K562 (cell line): ENCODE data around the gene TCEAL8. TPM values are rescaled to one million over a fixed set of nuclear protein-coding genes. Genes with fewer than 3 reads are reported as not detected.

Experiments used
- ARID2 ChIP-seq: fragments of 450-650 bp; IDR thresholded peaks from 2 replicates; pipeline ENCODE4 v1.6.1; 2017; ENCODE audit warnings: antibody characterized with exemption, mild to moderate bottlenecking
- CEBPB ChIP-seq: fragments of 450-650 bp; IDR thresholded peaks from 2 replicates; pipeline ENCODE4 v1.6.1; 2016; ENCODE audit warnings: missing genetic modification characterization, missing compliant biosample characterization
- CREB1 ChIP-seq, 2 experiments: sonication (generic) in 1 of 2; formaldehyde crosslinking in 1 of 2; IDR thresholded peaks; 2 replicates each; pipeline versions ENCODE4 v1.6.1 to v1.8.0; 2012 to 2022; ENCODE audit warnings: inconsistent platforms in 1 of 2, mild to moderate bottlenecking in 1 of 2, missing genetic modification reagents in 1 of 2, moderate library complexity in 1 of 2
- CREM ChIP-seq: IDR thresholded peaks from 2 replicates; pipeline ENCODE4 v1.6.1; 2014; ENCODE audit warnings: antibody characterized with exemption, low read depth
- EGR1 ChIP-seq: fragments of 450-650 bp; conservative IDR thresholded peaks from 2 replicates; pipeline ENCODE4 v1.6.1; 2017; ENCODE audit warnings: mild to moderate bottlenecking
- FOXM1 ChIP-seq, 2 experiments: fragments of 450-650 bp in 1 of 2; sonication (generic) in 1 of 2; formaldehyde crosslinking in 1 of 2; IDR thresholded peaks; 2 replicates each; pipeline versions ENCODE4 v1.6.1 to v1.9.0; 2017 to 2022; ENCODE audit warnings: low read depth in 2 of 2, mild to moderate bottlenecking in 2 of 2, missing genetic modification reagents in 1 of 2, moderate library complexity in 1 of 2
- FUS ChIP-seq: fragments of 200-400 bp; formaldehyde crosslinking; optimal IDR thresholded peaks from 2 replicates; pipeline ENCODE3; 2017; ENCODE audit warnings: low read depth, low read length
- GABPB2 ChIP-seq: fragments of 250-450 bp; sonication (Bioruptor Pico); conservative IDR thresholded peaks from 2 replicates; pipeline ENCODE4 v1.5.1; 2021; ENCODE audit warnings: mild to moderate bottlenecking
- GATA2 ChIP-seq: sonication (generic); formaldehyde crosslinking; IDR thresholded peaks from 2 replicates; pipeline ENCODE4 v1.4.0; 2020; ENCODE audit warnings: mild to moderate bottlenecking, missing genetic modification reagents
- HNRNPUL1 ChIP-seq: fragments of 200-400 bp; formaldehyde crosslinking; IDR thresholded peaks from 2 replicates; pipeline ENCODE4 v1.6.1; 2017; ENCODE audit warnings: low read length
- HSF4 ChIP-seq: fragments of 250-450 bp; sonication (Bioruptor Pico); IDR thresholded peaks from 2 replicates; pipeline ENCODE4 v2.1.2; 2022; ENCODE audit warnings: mild to moderate bottlenecking, moderate library complexity, borderline replicate concordance
- KLF13 ChIP-seq: fragments of 450-650 bp; IDR thresholded peaks from 2 replicates; pipeline ENCODE4 v1.6.1; 2016; ENCODE audit warnings: missing genetic modification characterization, low read depth, mild to moderate bottlenecking, missing compliant biosample characterization, moderate library complexity, borderline replicate concordance
- LARP7 ChIP-seq: fragments of 450-650 bp; IDR thresholded peaks from 2 replicates; pipeline ENCODE4 v1.6.1; 2016
- NFE2 ChIP-seq: IDR thresholded peaks from 2 replicates; pipeline ENCODE4 v1.6.1; 2014; ENCODE audit warnings: antibody characterized with exemption, low read depth
- PHB ChIP-seq: fragments of 250-450 bp; sonication (Bioruptor Pico); IDR thresholded peaks from 2 replicates; pipeline ENCODE4 v1.5.0; 2021
- POLR2AphosphoS2 ChIP-seq: IDR thresholded peaks from 2 replicates; pipeline ENCODE4 v1.6.1; 2012; ENCODE audit warnings: low read length, improper control_type of control experiment
- RAD21 ChIP-seq, 2 experiments: fragments of 250-450 bp in 1 of 2; fragments of 450-650 bp in 1 of 2; sonication (Bioruptor Pico) in 1 of 2; formaldehyde crosslinking in 1 of 2; IDR thresholded peaks in 1 of 2; conservative IDR thresholded peaks in 1 of 2; 2 replicates each; pipeline versions ENCODE4 v1.4.0 to v1.8.0; 2020 to 2022; ENCODE audit warnings: mild to moderate bottlenecking in 2 of 2, moderate library complexity in 1 of 2
- RBFOX2 ChIP-seq: fragments of 200-400 bp; formaldehyde crosslinking; IDR thresholded peaks from 2 replicates; pipeline ENCODE4 v1.6.1; 2017; ENCODE audit warnings: low read depth, mild to moderate bottlenecking, low read length, moderate library complexity
- RHOXF2B ChIP-seq: fragments of 250-450 bp; sonication (Bioruptor Pico); conservative IDR thresholded peaks from 2 replicates; pipeline ENCODE4 v1.5.1; 2021
- SREBF2 ChIP-seq: sonication (generic); formaldehyde crosslinking; IDR thresholded peaks from 2 replicates; pipeline ENCODE4 v1.4.0; 2020; ENCODE audit warnings: mild to moderate bottlenecking, missing genetic modification reagents
- TARDBP ChIP-seq: fragments of 450-650 bp; IDR thresholded peaks from 2 replicates; pipeline ENCODE4 v1.6.1; 2016
- USF2 ChIP-seq: sonication (generic); formaldehyde crosslinking; IDR thresholded peaks from 2 replicates; pipeline ENCODE4 v1.5.0; 2020; ENCODE audit warnings: missing genetic modification reagents
- ZBED1 ChIP-seq: IDR thresholded peaks from 2 replicates; pipeline ENCODE4 v1.6.1; 2014
- ZFP36 ChIP-seq: fragments of 150-350 bp; IDR thresholded peaks from 2 replicates; pipeline ENCODE4 v1.6.1; 2018; ENCODE audit warnings: low read length, low read depth; ENCODE audit not compliant: partially characterized antibody
- ZNF175 ChIP-seq: fragments of 200-800 bp; sonication (Bioruptor generic); IDR thresholded peaks from 2 replicates; pipeline ENCODE4 v1.6.1; 2016; ENCODE audit warnings: low read depth, mild to moderate bottlenecking, missing genetic modification characterization, missing compliant biosample characterization
- ZNF263 ChIP-seq: sonication (generic); formaldehyde crosslinking; IDR thresholded peaks from 2 replicates; pipeline ENCODE4 v1.8.0; 2022; ENCODE audit warnings: mild to moderate bottlenecking, missing genetic modification reagents, borderline replicate concordance
- ZNF347 ChIP-seq: fragments of 450-650 bp; formaldehyde crosslinking; IDR thresholded peaks from 2 replicates; pipeline ENCODE4 v1.4.0; 2020; ENCODE audit warnings: low read depth, mild to moderate bottlenecking, moderate library complexity
- ZNF445 ChIP-seq: fragments of 250-450 bp; sonication (Bioruptor Pico); IDR thresholded peaks from 2 replicates; pipeline ENCODE4 v1.4.0; 2020; ENCODE audit warnings: low read depth, mild to moderate bottlenecking, moderate library complexity
- ZZZ3 ChIP-seq: fragments of 450-650 bp; IDR thresholded peaks from 2 replicates; pipeline ENCODE4 v1.6.1; 2016; ENCODE audit warnings: antibody characterized with exemption, mild to moderate bottlenecking, moderate library complexity
- polyA plus RNA-seq, 8 experiments: library from polyadenylated mRNA; depleted of rRNA in 4 of 8; stranded (reverse) in 5 of 8; unstranded in 3 of 8; fragments of >200 nt; fragmentation: Nextera tagmentation in 2 of 8; fragmentation: Illumina TruSeq in 1 of 8; extraction: Ambion mirVana in 2 of 8; extraction: Trizol in 1 of 8; gene quantifications; 2 replicates each; pipeline versions ENCODE4 v1.2.1 to v1.2.3, GENCODE V29; 2011 to 2014; ENCODE audit warnings: inconsistent platforms in 1 of 8, missing spikeins in 1 of 8
- total RNA-seq, 7 experiments: library from RNA; depleted of rRNA in 6 of 7; stranded (reverse); fragments of >200 nt in 6 of 7; fragmentation: Illumina TruSeq in 2 of 7; extraction: Trizol in 2 of 7; gene quantifications; 2 replicates each; pipeline versions ENCODE4 v1.2.1 to v1.2.3, GENCODE V29; 2011 to 2021; ENCODE audit warnings: low replicate concordance in 1 of 7
- TF ChIP-seq, protein P1 (sequence below): sonication (generic); IDR thresholded peaks from 2 replicates; pipeline ENCODE4 v1.6.1; 2016

TCEAL8 gene
- total and polyA plus RNA-seq, 9 of the 15 experiments (the other 6 are each of a cell fraction or from before 2014, with no cell fraction given): 49.0 to 178 (median 101) TPM

DNA sequence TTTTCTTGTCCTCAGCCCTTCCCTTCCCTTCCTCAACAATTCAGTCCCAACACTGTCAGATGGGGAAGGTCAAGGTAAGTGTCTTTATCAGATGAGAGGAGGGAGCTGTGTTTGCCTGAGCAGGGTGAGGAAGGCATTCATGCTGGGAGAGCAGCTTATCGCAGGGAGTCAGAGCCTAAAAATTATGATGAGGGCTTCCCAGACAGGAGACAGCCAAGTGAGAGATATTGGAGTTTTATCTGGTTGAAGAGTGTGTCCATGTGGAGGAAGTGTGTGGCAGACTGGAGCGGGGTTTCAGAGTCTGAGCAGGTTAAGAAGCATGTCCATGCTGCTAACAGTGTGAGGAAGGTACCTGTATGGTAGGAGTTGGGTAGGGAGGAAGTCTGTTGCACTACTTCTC is 21.7 kb downstream of the TCEAL8 start (continued):
- TF ChIP-seq HNRNPUL1: no peak
- TF ChIP-seq ZNF445 (CRISPR knock-in tag): no peak
- peak; percentile 65; the same call in 1 of the 2 replicates for TF ChIP-seq GATA2 (CRISPR knock-in tag)
- no peak for TF ChIP-seq ZNF347 (CRISPR knock-in tag)
- no peak for TF ChIP-seq PHB (CRISPR knock-in tag)
- TF ChIP-seq ZNF175: no peak
- TF ChIP-seq KLF13 (tag): no peak
- TF ChIP-seq FUS: no peak
- TF ChIP-seq EGR1: no peak
- no peak for TF ChIP-seq USF2
- TF ChIP-seq RAD21 (CRISPR knock-in tag; conservative IDR thresholded peaks at IDR 0.05 in 1 of 2, IDR thresholded peaks at IDR 0.05 in 1 of 2): no peak
- TF ChIP-seq CREM: peak; percentile 58; the same call in 1 of the 2 replicates
- peak; percentile 59 for TF ChIP-seq NFE2
- TF ChIP-seq ZBED1: peak; percentile 23; the same call in 1 of the 2 replicates
- no peak for TF ChIP-seq RBFOX2
- no peak for TF ChIP-seq ZNF263 (CRISPR knock-in tag)
- no peak for TF ChIP-seq CEBPB
- no peak for TF ChIP-seq RHOXF2B (CRISPR knock-in tag)
- TF ChIP-seq LARP7: no peak
- no peak for TF ChIP-seq ARID2
- no peak for TF ChIP-seq SREBF2 (CRISPR knock-in tag)
- no peak for TF ChIP-seq TARDBP
- TF ChIP-seq POLR2AphosphoS2: no peak
- TF ChIP-seq ZZZ3: no peak
- peak; percentile 43; the same call in 1 of the 2 replicates for TF ChIP-seq CREB1 (IDR thresholded peaks at IDR 0.05)
- TF ChIP-seq CREB1 (CRISPR knock-in tag; IDR thresholded peaks at IDR 0.05): no peak
- TF ChIP-seq GABPB2 (CRISPR knock-in tag): no peak
- TF ChIP-seq, protein P1, sequence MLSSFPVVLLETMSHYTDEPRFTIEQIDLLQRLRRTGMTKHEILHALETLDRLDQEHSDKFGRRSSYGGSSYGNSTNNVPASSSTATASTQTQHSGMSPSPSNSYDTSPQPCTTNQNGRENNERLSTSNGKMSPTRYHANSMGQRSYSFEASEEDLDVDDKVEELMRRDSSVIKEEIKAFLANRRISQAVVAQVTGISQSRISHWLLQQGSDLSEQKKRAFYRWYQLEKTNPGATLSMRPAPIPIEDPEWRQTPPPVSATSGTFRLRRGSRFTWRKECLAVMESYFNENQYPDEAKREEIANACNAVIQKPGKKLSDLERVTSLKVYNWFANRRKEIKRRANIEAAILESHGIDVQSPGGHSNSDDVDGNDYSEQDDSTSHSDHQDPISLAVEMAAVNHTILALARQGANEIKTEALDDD: no peak
- TF ChIP-seq FOXM1 (IDR thresholded peaks at IDR 0.05; ENCODE audit: low read depth): peak; percentile 67; the same call in 1 of the 2 replicates
- no peak for TF ChIP-seq FOXM1 (CRISPR knock-in tag; IDR thresholded peaks at IDR 0.05; ENCODE audit: low read depth)
- TF ChIP-seq ZFP36: no peak
- TF ChIP-seq HSF4 (CRISPR knock-in tag): no peak
